Liver (tissue), 9 donors: ENCODE data around the gene LRRC71. TPM values are rescaled to one million over a fixed set of nuclear protein-coding genes. Genes with fewer than 3 reads are reported as not detected.

Experiments used
- DNase-seq: peaks from one replicate; pipeline ENCODE4 v3.0.0-alpha.2; 2017; ENCODE audit warnings: low spot score
- H3K27ac ChIP-seq, 2 donors: one replicate each; pipeline ENCODE4 v1.7.0; 2013; ENCODE audit warnings: inconsistent platforms in 2 of 2, low read length in 2 of 2, control low read depth in 1 of 2, low read depth in 1 of 2, mild to moderate bottlenecking in 1 of 2
- H3K27me3 ChIP-seq, 4 donors: one replicate each; pipeline versions ENCODE4 v1.6.1 to v1.7.0; 2013; ENCODE audit warnings: low read length in 3 of 4, inconsistent platforms in 1 of 4, mild to moderate bottlenecking in 1 of 4, moderate library complexity in 1 of 4; ENCODE audit not compliant: control insufficient read depth in 4 of 4, insufficient read depth in 4 of 4
- H3K36me3 ChIP-seq, 4 donors: one replicate each; pipeline versions ENCODE4 v1.6.1 to v1.7.0; 2013; ENCODE audit warnings: low read length in 3 of 4, mild to moderate bottlenecking in 3 of 4, low read depth in 1 of 4, moderate library complexity in 1 of 4; ENCODE audit not compliant: control insufficient read depth in 4 of 4, insufficient read depth in 3 of 4
- H3K4me1 ChIP-seq, 4 donors: one replicate each; pipeline versions ENCODE4 v1.6.1 to v1.7.0; 2013; ENCODE audit warnings: low read length in 3 of 4, mild to moderate bottlenecking in 3 of 4, moderate library complexity in 1 of 4; ENCODE audit not compliant: control insufficient read depth in 4 of 4, insufficient read depth in 4 of 4
- H3K4me3 ChIP-seq, 3 donors: one replicate each; pipeline versions ENCODE4 v1.6.1 to v1.7.0; 2013; ENCODE audit warnings: low read length in 3 of 3, control low read depth in 1 of 3, low read depth in 1 of 3, mild to moderate bottlenecking in 1 of 3
- H3K9ac ChIP-seq, 2 donors: one replicate each; pipeline ENCODE4 v1.7.0; 2013; ENCODE audit warnings: low read length in 2 of 2, mild to moderate bottlenecking in 2 of 2, moderate library complexity in 2 of 2, control low read depth in 1 of 2, low read depth in 1 of 2
- H3K9me3 ChIP-seq, 4 donors: one replicate each; pipeline versions ENCODE4 v1.6.1 to v1.7.0; 2013; ENCODE audit warnings: low read length in 3 of 4; ENCODE audit not compliant: control insufficient read depth in 4 of 4
- EGR1 ChIP-seq, 2 donors: IDR thresholded peaks; 2 replicates each; pipeline ENCODE4 v1.6.1; 2016 to 2018; ENCODE audit warnings: antibody characterized with exemption in 2 of 2, low read depth in 2 of 2
- FOXA2 ChIP-seq: IDR thresholded peaks from 2 replicates; pipeline ENCODE4 v1.6.1; 2016; ENCODE audit warnings: antibody characterized with exemption
- GABPA ChIP-seq, 2 donors: IDR thresholded peaks in 1 of 2; conservative IDR thresholded peaks in 1 of 2; 2 replicates each; pipeline ENCODE4 v1.6.1; 2016; ENCODE audit warnings: antibody characterized with exemption in 2 of 2, mild to moderate bottlenecking in 1 of 2, moderate library complexity in 1 of 2
- HNF4A ChIP-seq, 2 donors: conservative IDR thresholded peaks; 2 replicates each; pipeline ENCODE4 v1.6.1; 2016; ENCODE audit warnings: antibody characterized with exemption in 2 of 2, mild to moderate bottlenecking in 2 of 2
- HNF4G ChIP-seq: IDR thresholded peaks from 2 replicates; pipeline ENCODE4 v1.6.1; 2016; ENCODE audit warnings: antibody characterized with exemption
- JUND ChIP-seq, 2 donors: IDR thresholded peaks; 2 replicates each; pipeline ENCODE4 v1.6.1; 2016; ENCODE audit warnings: antibody characterized with exemption in 2 of 2
- NR2F2 ChIP-seq: IDR thresholded peaks from 2 replicates; pipeline ENCODE4 v1.6.1; 2016; ENCODE audit warnings: antibody characterized with exemption
- RAD21 ChIP-seq, 2 donors: IDR thresholded peaks; 2 replicates each; pipeline ENCODE4 v1.6.1; 2016; ENCODE audit warnings: antibody characterized with exemption in 2 of 2, mild to moderate bottlenecking in 2 of 2
- RXRA ChIP-seq, 2 donors: IDR thresholded peaks; 2 replicates each; pipeline ENCODE4 v1.6.1; 2017 to 2018; ENCODE audit warnings: antibody characterized with exemption in 2 of 2, mild to moderate bottlenecking in 1 of 2
- SP1 ChIP-seq: IDR thresholded peaks from 2 replicates; pipeline ENCODE4 v1.6.1; 2018; ENCODE audit warnings: antibody characterized with exemption, mild to moderate bottlenecking
- YY1 ChIP-seq: IDR thresholded peaks from 2 replicates; pipeline ENCODE4 v1.6.1; 2016; ENCODE audit warnings: antibody characterized with exemption, mild to moderate bottlenecking
- WGBS: extraction: QIAGEN DNeasy Blood & Tissue Kit; methylation state at CpG from one replicate; pipeline ENCODE4 v1.1.7; 2013; 5-methylcytosine and 5-hydroxymethylcytosine counted together
- polyA plus RNA-seq, 2 donors: library from polyadenylated mRNA; stranded (reverse) in 1 of 2; unstranded in 1 of 2; fragments of 200-250 nt in 1 of 2; fragments of >200 nt in 1 of 2; fragmentation: Nextera tagmentation in 1 of 2; extraction: Ambion mirVana in 1 of 2; gene quantifications; one replicate each; pipeline versions ENCODE4 v1.2.1 to v1.2.3, GENCODE V29; 2013 to 2015
- total RNA-seq, 2 donors: library from RNA; depleted of rRNA; stranded (reverse); fragments of >200 nt; gene quantifications; one replicate each; pipeline ENCODE4 v1.2.3, GENCODE V29; 2014
- TF ChIP-seq, protein P1 (sequence below): IDR thresholded peaks from 2 replicates; pipeline ENCODE4 v1.6.1; 2016; ENCODE audit warnings: antibody characterized with exemption, mild to moderate bottlenecking
- TF ChIP-seq, protein P2 (sequence below): IDR thresholded peaks from 2 replicates; pipeline ENCODE4 v1.6.1; 2016; ENCODE audit warnings: antibody characterized with exemption
- TF ChIP-seq, protein P3 (sequence below): IDR thresholded peaks from 2 replicates; pipeline ENCODE4 v1.6.1; 2016; ENCODE audit warnings: antibody characterized with exemption
- TF ChIP-seq, protein P4 (sequence below): fragments of 150-350 bp; IDR thresholded peaks from 2 replicates; pipeline ENCODE4 v1.5.1; 2017; ENCODE audit warnings: improper control_type of control experiment, low read depth, low read length; ENCODE audit not compliant: missing input control
- donor health status: healthy.
- donor health status: healthy.
- donor health status: healthy.
- donor health status: healthy.
- donor health status: healthy.

LRRC71 gene
- total and polyA plus RNA-seq, 4 donors, result 0.10 TPM; not detected in 3

DNA sequence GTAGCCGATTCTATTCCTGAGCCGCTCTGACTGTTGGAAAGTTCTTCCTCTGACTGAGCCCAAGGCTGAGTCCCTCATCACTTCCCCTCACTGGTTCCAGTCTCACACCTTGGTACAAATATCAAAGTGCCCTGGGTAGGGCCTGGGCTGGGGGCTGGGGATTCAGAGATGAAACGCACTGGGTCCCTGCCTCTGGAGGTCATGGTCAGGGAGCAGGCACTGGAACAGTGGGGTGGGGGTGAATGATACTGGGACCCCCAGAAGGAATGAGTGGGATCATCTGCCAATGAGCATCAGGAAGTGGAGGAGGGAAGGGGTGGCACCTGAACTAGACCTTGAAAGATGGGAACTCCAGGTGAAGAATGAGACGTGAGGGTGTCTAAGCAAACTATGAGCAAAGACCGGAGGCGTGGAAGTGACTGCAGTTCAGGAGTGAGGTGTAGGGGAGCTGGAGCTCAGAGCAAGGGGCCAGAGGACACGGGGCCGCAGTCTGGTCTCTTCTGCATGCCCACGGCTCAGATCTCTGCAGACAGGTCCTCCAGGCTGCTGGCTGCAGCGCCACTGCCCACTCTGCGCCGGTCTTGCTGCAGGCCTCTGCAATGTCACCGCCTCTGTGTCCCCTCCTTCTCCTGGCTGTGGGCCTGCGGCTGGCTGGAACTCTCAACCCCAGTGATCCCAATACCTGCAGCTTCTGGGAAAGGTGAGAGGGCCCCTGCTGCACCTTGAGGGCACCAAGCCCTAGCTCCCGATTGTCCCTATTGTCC, 16.9 kb upstream of the LRRC71 start (continued):
- TF ChIP-seq, protein P1, sequence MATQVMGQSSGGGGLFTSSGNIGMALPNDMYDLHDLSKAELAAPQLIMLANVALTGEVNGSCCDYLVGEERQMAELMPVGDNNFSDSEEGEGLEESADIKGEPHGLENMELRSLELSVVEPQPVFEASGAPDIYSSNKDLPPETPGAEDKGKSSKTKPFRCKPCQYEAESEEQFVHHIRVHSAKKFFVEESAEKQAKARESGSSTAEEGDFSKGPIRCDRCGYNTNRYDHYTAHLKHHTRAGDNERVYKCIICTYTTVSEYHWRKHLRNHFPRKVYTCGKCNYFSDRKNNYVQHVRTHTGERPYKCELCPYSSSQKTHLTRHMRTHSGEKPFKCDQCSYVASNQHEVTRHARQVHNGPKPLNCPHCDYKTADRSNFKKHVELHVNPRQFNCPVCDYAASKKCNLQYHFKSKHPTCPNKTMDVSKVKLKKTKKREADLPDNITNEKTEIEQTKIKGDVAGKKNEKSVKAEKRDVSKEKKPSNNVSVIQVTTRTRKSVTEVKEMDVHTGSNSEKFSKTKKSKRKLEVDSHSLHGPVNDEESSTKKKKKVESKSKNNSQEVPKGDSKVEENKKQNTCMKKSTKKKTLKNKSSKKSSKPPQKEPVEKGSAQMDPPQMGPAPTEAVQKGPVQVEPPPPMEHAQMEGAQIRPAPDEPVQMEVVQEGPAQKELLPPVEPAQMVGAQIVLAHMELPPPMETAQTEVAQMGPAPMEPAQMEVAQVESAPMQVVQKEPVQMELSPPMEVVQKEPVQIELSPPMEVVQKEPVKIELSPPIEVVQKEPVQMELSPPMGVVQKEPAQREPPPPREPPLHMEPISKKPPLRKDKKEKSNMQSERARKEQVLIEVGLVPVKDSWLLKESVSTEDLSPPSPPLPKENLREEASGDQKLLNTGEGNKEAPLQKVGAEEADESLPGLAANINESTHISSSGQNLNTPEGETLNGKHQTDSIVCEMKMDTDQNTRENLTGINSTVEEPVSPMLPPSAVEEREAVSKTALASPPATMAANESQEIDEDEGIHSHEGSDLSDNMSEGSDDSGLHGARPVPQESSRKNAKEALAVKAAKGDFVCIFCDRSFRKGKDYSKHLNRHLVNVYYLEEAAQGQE, result no peak

DNA sequence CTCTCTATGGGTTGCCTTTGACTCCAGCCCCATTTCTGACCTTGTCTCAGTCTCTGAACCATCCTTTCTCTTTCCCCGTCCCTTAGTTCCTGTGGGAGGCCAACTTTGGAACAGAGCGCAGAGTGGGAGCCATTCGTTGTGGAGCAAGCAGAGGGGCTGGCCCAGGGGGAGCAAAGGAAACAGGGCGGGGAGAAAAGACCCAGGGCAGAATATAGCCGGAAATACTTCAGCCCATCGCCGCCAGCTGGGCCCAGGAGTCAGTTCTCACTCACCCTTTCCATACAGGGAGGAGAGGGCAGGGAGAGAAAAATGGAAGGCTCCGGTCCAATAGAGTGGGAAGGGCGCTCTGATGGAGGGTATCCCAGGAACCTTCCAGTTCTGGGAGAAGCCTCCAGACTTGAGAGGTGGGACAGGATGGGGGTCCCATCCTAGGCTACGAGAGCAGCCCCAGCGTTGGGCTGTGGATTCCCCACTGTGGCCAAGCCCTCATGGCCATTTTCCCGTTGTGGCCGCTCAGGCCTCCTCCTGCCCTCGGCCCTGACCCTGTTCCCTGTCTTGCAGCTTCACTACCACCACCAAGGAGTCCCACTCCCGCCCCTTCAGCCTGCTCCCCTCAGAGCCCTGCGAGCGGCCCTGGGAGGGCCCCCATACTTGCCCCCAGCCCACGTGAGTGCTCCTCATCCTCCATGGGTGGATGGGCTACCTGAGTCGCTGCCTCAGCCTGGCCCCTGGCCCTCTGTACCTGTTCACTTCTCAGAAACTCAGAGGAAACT, 16.1 kb upstream of the LRRC71 start:
- 79% methylated on average over 19 of the region's 19 CpGs for WGBS
- DNase-seq, result no peak
- Histone ChIP-seq H3K27me3 (peaks cover 0 to 3% (median 0%) of the 10 kb centered on the region in 4 donors), H3K9me3 (no peaks in the 10 kb centered on the region), H3K36me3 (no peaks in the 10 kb centered on the region), H3K4me1 (peaks cover 0 to 30% (median 1%) of the 10 kb centered on the region in 4 donors), H3K9ac (no peak overlapping the region), H3K27ac (no peak overlapping the region), H3K4me3 (no peak overlapping the region)
- TF ChIP-seq SP1, result no peak
- no peak for TF ChIP-seq NR2F2
- no peak for TF ChIP-seq YY1
- TF ChIP-seq, protein P2, sequence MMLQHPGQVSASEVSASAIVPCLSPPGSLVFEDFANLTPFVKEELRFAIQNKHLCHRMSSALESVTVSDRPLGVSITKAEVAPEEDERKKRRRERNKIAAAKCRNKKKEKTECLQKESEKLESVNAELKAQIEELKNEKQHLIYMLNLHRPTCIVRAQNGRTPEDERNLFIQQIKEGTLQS, result no peak
- no peak for TF ChIP-seq EGR1 (IDR thresholded peaks at IDR 0.05; ENCODE audit: low read depth in 2 of 2)
- no peak for TF ChIP-seq HNF4G
- no peak for TF ChIP-seq RXRA (IDR thresholded peaks at IDR 0.05)
- no peak for TF ChIP-seq FOXA2
- TF ChIP-seq, protein P3, sequence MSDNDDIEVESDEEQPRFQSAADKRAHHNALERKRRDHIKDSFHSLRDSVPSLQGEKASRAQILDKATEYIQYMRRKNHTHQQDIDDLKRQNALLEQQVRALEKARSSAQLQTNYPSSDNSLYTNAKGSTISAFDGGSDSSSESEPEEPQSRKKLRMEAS, result no peak
- TF ChIP-seq, protein P4, sequence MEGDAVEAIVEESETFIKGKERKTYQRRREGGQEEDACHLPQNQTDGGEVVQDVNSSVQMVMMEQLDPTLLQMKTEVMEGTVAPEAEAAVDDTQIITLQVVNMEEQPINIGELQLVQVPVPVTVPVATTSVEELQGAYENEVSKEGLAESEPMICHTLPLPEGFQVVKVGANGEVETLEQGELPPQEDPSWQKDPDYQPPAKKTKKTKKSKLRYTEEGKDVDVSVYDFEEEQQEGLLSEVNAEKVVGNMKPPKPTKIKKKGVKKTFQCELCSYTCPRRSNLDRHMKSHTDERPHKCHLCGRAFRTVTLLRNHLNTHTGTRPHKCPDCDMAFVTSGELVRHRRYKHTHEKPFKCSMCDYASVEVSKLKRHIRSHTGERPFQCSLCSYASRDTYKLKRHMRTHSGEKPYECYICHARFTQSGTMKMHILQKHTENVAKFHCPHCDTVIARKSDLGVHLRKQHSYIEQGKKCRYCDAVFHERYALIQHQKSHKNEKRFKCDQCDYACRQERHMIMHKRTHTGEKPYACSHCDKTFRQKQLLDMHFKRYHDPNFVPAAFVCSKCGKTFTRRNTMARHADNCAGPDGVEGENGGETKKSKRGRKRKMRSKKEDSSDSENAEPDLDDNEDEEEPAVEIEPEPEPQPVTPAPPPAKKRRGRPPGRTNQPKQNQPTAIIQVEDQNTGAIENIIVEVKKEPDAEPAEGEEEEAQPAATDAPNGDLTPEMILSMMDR, result no peak

DNA sequence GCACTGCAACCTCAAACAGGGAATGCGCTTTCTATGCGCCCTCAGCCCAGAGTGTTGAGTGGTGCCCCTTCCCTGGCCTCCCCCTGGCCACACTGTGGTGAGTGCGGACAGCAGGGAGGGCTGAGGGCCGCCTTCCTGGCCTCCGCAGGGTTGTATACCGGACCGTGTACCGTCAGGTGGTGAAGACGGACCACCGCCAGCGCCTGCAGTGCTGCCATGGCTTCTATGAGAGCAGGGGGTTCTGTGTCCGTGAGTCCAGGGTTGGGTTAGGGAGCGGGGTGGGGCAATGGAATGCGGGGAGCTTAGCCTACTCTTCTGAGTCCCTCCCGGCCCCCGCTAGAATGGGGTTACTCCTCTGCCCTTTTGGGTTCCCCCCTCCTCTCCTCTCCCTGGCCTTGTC, 15.3 kb upstream of the LRRC71 start:
- Histone ChIP-seq H3K9ac (no peak overlapping the region), H3K36me3 (no peaks in the 10 kb centered on the region), H3K4me1 (peaks cover 0 to 24% (median 1%) of the 10 kb centered on the region in 4 donors), H3K4me3 (no peak overlapping the region), H3K9me3 (no peaks in the 10 kb centered on the region), H3K27me3 (peaks cover 0 to 3% (median 0%) of the 10 kb centered on the region in 4 donors), H3K27ac (no peak overlapping the region)
- no peak for DNase-seq
- 81% methylated on average over 16 of the region's 16 CpGs for WGBS
- TF ChIP-seq, protein P1, result no peak
- no peak for TF ChIP-seq EGR1 (IDR thresholded peaks at IDR 0.05; ENCODE audit: low read depth in 2 of 2)
- TF ChIP-seq JUND (IDR thresholded peaks at IDR 0.05), result no peak
- TF ChIP-seq GABPA (IDR thresholded peaks at IDR 0.05 in 1 of 2, conservative IDR thresholded peaks at IDR 0.05 in 1 of 2), result no peak
- TF ChIP-seq, protein P4, result no peak
- no peak for TF ChIP-seq HNF4A (conservative IDR thresholded peaks at IDR 0.05)
- TF ChIP-seq RAD21 (IDR thresholded peaks at IDR 0.05), result no peak
- TF ChIP-seq SP1, result no peak
